ENCODE measurements around the gene GAPDH.
"Not testable (repeated sequence)": the region's sequence is repeated elsewhere in the genome, so short reads cannot be mapped to it uniquely, and the experiment has no call there.

GAPDH gene

GRCh38 chr12:6569312-6569711, 35.0 kb downstream of the GAPDH start:
- no peak for DNase-seq

- no peak for DNase-seq
Measured at GRCh38 chr12:6569786-6570185, 35.5 kb downstream of the GAPDH start.

GRCh38 chr12:6570264-6570887, 36.1 kb downstream of the GAPDH start:
- DNase-seq: peak; percentile 36

GRCh38 chr12:6573001-6573400, 38.7 kb downstream of the GAPDH start:
- no peak for DNase-seq

DNA sequence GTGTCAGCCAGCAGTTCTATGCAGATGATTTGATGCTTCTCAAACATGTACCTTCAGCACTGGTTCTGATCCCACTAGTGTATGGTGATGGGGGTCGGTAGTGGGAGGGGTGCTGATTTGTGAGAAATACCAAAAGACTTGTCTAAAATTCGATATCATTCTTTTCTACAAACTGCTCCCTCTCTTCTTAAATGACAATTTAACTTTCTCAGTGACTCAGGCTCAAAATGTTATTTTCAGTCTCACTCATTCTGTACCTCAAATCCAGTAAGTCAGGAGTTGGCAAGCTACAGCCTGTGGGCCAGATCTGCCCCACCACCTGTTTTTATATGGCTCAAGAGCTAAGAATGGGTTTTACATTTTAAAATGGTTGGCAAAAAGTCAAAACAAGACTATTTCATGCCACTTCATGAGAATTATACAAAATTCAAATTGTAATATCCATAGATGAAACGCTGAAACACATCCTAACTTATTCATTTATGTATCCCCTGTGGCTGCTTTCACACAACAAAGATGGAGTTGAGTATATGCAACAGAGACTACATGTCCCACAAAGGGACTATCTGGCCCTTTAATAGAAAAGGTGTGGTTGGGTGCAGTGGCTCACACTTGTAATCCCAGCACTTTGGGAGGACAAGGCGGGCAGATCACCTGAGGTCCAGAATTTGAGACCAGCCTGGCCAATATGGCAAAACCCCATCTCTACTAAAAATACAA, 40.4 kb downstream of the GAPDH start:
- DNase-seq: no peak

- no peak for DNase-seq
Measured at GRCh38 chr12:6575648-6576047, 41.3 kb downstream of the GAPDH start.

GRCh38 chr12:6582196-6582595, 47.9 kb downstream of the GAPDH start:
- DNase-seq: no peak

DNA sequence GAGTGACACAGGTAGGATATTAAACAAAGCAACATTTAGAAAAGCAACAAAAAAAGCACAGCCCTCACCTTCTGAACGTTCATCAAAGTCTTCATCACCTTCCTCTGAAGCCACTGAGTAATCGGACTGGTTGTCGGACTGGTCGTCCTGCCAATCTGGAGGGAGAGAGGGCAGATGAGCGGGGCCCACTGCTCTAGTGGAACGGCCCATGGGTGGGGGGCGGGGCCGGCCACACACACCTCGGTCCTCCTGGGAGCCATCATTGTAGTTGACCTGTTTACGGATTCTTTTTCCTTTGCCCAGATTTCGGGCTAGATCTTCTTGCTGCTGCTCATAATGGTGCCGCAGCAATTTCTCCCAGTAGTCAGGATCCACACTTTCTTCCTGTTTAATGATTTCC, 48.6 kb downstream of the GAPDH start:
- no peak for DNase-seq

GRCh38 chr12:6584293-6584692, 50.0 kb downstream of the GAPDH start:
- DNase-seq: no peak

DNA sequence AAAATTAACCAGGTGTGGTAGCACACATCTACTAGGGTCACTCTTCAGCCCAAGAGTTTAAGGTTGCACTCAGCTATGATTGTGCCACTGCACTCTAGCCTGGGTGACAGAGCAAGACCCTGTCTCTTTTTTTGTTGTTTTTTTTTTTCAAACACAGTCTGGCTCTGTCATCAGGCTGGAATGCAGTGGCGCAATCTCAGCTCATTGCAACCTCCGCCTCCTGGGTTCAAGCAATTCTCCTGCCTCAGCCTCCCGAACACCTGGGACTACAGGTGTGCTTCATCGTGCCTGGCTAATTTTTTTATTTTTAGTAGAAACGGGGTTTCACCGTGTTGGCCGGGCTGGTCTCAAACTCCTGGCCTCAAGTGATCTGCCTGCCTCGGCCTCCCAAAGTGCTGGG, 52.3 kb downstream of the GAPDH start:
- DNase-seq: not testable (repeated sequence)

All from activated naive CD4-positive, alpha-beta T cell treated with Interleukin-2 at 50 U/mL for 16 hours (primary cell).